ENCODE results near the gene GJD3.

DNA sequence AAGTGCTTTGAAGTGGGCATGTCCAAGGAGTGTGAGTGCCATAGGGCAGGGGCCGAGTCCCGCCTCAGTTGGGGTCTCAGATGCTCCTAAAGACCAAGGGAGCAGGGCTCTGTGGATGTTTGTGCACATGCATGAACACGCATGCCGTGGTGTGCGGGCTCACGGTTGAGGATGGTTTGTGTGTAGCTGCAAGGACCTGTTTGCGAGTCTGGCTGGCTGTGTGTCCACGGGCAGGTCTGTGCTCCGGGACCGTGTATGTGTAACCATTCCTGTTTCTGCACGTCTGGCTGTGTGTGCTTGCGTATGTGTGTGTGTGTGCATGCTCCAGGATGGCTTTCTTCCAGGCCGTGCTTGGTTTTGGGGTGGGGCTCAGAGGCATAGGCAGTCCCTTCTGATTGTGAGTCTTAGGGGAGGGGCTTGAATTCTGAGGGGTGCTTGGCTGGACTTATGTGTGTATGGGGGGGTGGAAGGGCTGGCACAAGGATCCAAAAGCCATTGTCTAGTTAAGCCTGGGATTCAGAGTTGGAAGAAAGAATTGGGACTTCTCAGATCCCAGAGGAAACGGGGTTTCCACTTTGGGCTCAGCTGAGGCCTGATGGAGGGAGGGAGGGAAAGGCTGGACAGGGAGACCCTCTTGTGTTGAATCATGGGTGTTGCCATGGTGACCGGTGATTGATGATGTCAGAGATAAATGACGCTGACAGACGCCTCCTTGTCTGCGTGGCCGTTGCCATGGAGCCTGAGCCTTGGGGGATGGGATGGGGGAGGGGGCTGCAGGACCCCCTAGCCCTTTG is 14.4 kb downstream of the GJD3 start:
- peak; percentile 83 for TF ChIP-seq GATA2 (IDR thresholded peaks at IDR 0.05; ENCODE audit: low read depth, low read length)
- TF ChIP-seq GATA3 (IDR thresholded peaks at IDR 0.05; ENCODE audit: low read depth, low read length): no peak
